IPS-NIHi7 (cell line): ENCODE results near the gene OPN3.

Experiments
- DNase-seq: peaks from one replicate; pipeline ENCODE4 v3.0.0; 2012; ENCODE audit warnings: mixed read lengths; ENCODE audit errors: extremely low spot score

The OPN3 gene

DNA sequence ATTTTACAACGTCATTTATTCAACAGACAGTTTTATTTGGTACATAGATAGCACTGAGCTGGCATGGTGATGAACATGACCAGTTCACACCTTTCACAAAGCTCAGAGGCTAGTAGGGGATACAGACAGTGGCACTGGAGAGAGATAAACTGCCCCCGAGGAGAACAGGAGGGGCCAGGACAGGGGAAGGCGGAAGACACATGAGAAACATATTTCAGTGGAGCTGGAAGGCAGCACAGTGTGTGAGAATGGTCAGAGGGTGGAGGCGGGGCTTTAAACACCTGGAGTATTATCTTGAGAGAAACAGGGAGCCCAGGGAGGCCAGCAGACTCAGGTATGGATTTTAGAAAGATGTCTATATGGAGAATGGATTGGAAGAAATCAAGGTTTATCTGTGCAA is 49.5 kb downstream of the OPN3 start:
- DNase-seq: no peak

- no peak for DNase-seq
Observed at GRCh38 chr1:241589521-241589920, 50.6 kb downstream of the OPN3 start.

- no peak for DNase-seq
Observed at GRCh38 chr1:241586905-241587512, 53.2 kb downstream of the OPN3 start.

GRCh38 chr1:241582921-241583321 is 57.2 kb downstream of the OPN3 start:
- no peak for DNase-seq

DNA sequence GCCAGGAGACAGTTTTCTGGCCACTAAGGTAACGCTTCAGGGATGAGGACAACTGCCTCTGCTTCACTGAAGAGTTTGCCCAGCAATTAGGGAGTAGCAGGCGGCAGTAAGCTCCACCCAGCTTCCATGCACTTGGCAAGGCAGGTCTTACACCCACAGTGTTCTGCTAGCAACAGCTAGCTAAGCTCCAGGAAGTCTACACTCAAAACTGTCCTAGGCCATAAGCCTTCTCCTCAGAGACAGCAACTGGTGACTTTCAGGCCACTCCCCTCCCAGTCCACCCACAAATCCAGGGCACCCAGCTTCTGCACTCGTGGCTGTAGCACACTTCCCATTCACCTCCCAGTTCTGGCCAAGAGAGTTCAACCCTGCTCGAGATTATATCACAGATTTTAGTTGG is 60.7 kb downstream of the OPN3 start:
- no peak for DNase-seq

DNA sequence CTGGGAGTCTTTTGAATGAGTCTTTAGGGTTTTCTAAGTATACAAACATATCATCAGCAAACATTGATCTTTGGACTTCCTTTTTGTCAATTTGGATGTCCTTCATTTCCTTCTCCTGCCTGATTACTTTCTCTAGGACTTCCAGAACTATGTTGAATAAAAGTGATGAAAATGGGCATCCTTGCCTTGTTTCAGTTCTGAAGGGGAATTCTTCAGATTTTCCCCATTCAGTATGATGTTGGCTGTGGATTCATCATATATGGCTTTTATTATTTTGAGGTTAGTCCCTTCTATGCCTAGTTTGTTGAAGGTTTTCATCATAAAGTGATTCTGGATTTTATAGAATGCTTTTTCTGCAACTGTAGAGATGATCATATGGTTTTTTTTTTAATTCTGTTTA is 66.0 kb downstream of the OPN3 start:
- DNase-seq: no peak

DNA sequence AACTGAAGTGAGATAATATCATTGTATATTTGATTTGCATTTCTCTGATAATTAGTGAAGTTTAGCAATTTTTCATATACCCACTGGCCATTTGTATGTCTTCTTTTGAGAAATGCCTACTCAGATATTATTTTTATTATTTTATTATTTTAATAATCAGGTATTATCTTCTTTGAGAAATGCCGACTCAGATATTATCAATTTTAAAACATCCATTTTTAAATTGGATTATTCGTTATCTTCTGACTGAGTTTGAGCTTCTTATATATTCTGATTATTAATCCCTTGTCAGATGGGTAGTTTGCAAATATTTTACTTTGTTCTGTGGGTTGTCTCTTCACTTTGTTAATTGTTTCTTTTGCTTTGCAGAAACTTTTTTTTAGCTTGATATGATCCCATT is 70.3 kb downstream of the OPN3 start:
- no peak for DNase-seq

- DNase-seq: no peak
Observed at GRCh38 chr1:241560849-241561187, 79.4 kb downstream of the OPN3 start.

- DNase-seq: no peak
Observed at GRCh38 chr1:241560146-241560848, 79.9 kb downstream of the OPN3 start.

DNA sequence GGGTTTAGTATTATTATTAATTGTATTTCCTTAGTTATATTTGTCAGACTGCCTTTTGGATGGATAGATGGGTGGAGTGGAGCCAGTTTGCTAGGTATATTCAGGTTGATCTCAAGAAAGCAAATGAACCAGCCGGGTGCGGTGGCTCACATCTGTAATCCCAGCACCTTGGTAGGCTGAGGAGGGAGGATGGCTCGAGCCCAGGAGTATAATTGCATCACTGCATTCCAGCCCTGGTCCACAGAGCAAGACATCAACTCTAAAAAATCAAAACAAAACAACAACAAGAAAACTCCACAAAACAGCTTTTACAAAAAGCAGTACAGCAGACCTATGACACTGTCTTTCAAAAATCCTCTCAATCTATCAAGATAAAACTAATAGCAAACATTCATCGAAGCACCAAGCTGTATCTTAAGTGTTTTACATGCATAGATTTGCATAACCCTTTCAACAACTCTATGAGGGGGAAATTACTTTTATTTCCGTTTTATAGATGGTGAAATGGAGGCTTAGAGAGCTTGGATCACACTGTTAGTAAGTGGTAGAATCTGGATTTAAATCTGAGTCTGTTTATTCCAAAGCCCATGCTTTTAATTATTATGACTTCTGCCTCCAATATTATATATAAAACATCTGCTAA is 82.5 kb downstream of the OPN3 start:
- DNase-seq: no peak

DNA sequence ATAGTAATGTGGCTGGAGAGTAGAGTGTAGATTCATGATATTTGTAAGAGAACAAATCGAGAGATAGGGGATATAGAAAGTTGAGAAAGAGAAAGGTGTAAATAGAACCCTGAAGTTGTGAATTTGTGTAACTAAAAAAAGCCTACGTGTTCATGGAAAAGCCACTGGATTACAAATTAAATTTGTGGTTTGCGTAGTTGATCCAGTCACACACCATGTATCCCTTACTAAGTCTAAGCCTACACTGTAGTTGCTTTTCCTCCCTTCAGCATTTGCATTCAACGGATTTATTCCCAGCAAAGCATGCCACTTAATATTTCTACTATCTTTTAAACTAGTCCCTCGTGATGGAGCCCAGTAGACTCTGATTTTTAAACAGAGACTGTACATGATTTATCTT is 83.1 kb downstream of the OPN3 start:
- DNase-seq: no peak

DNA sequence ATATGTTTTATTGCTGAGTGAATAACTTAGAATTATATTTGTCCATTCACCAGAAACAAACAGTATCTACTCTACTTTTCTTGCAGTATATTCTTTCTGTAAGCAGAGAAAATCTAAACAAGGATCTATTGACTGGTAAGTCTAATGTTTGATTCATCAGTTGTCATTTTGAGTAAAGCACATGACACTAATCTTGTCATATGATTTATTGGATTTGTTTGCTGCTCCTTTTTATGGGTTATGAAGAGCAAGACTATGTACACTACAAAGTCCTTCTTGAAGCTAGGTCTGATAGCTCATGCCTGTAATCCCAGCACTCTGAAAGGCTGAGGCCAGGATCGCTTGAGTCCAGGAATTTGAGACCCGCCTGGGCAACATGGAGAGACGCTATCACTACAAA is 84.6 kb downstream of the OPN3 start:
- DNase-seq: no peak

GRCh38 chr1:241553886-241554592 is 86.1 kb downstream of the OPN3 start:
- no peak for DNase-seq

DNA sequence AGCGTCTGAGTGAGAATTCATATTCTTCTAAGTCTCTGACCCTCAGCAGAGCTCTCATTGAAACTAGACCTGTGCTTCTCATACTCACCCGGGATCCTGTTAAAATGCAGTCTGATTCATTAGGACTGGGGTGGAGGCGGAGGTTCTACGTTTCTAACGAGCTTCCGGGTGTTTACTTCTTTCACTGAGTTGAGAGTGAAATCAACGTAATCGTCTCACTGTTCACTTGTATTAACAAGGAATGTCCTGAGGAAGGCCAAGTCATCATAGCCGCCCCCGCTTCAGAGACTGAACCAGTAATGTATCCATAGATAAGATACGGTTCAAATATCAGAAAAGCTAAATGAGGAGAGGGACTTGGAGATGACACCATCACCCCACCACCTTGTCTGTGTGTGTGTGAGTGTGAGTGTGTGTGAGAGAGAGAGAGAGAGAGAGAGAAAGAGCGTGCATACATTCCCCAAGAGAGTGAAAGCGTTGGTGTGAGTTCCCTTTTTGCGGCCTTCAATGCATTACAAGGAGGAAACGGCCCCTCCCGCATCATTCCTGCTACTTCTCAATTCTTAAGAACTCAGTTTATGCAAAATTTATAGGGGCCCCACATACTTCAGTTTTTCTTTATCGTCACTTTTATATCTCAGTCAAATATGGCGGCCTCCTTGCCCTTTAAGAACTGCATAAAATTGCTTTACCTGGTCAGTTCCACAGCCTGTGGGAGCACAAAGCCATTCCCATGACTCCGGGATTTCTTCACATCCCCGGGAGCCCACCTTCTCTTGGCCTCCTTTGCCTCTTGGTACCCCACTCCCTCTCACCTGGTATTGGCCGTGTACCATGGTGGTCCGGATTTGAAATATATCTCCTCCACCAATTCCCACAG is 88.2 kb downstream of the OPN3 start:
- no peak for DNase-seq

DNA sequence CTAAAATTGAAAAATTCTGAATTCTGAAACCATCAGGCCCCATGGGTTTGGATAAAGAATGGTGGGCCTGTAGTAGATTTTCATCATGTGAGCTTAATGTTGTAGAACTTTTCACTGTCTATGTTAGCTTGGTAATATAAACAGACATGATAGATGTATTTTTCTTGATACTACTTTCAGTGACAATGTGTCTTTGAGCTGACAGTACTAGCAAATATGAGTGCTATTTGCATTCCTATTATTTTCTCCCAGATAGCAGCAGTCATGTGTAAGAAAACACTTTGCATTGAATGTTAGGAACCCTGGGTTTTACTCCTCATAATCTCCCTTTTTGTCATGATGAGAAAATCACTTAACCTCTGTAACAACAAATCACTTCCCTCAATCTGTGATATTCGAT is 89.9 kb downstream of the OPN3 start:
- no peak for DNase-seq

DNA sequence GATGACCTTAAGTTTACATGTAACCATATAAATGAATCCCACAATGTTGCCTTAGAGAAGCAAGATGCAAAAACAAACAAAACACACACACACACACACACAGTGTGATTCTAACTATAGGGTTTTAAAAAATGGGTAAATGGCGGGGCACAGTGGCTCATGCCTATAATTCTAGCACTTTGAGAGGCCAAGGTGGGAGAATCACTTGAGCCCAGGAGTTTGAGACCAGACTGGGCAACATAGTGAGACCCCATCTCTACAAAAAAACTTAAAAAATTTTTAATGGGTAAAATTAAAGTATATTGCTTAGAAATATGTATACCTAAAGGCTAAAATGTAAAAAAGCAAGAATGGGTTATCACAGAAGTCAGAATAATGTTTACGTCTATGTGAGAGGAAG is 92.2 kb downstream of the OPN3 start:
- no peak for DNase-seq
